Hepatocyte (in vitro differentiated cells): Measurements from ENCODE around the gene HS3ST1. TPM values are rescaled to one million over a fixed set of nuclear protein-coding genes. Genes with fewer than 3 reads are reported as not detected.

ENCODE experiments used
- DNase-seq: peaks from one replicate; pipeline ENCODE4 v3.0.0-alpha.2; 2016; ENCODE audit warnings: low spot score
- H2AFZ ChIP-seq: fragments of 200-600 bp; sonication (generic); 2 replicates; pipeline ENCODE4 v1.6.0; 2016; ENCODE audit warnings: antibody characterized with exemption, mild to moderate bottlenecking
- H3K27ac ChIP-seq: fragments of 200-600 bp; sonication (generic); 2 replicates; pipeline ENCODE4 v1.5.1; 2016; ENCODE audit warnings: mild to moderate bottlenecking
- H3K27me3 ChIP-seq: fragments of 200-600 bp; sonication (generic); 2 replicates; pipeline ENCODE4 v1.6.1; 2016
- H3K36me3 ChIP-seq: fragments of 200-600 bp; sonication (generic); replicated peaks from 2 replicates; pipeline ENCODE4 v1.5.1; 2016; ENCODE audit warnings: low read depth; ENCODE audit not compliant: insufficient read depth
- H3K4me1 ChIP-seq: fragments of 200-600 bp; sonication (generic); 2 replicates; pipeline ENCODE4 v1.5.1; 2016; ENCODE audit warnings: mild to moderate bottlenecking, moderate library complexity; ENCODE audit not compliant: insufficient read depth
- H3K4me2 ChIP-seq: fragments of 200-600 bp; sonication (generic); 2 replicates; pipeline ENCODE4 v1.6.0; 2016
- H3K4me3 ChIP-seq: fragments of 200-600 bp; sonication (generic); 2 replicates; pipeline ENCODE4 v1.5.1; 2016; ENCODE audit warnings: mild to moderate bottlenecking
- H3K79me2 ChIP-seq: fragments of 200-600 bp; sonication (generic); 2 replicates; pipeline ENCODE4 v1.6.0; 2017; ENCODE audit warnings: mild to moderate bottlenecking
- H3K9me2 ChIP-seq: fragments of 200-600 bp; sonication (generic); replicated peaks from 2 replicates; pipeline ENCODE4 v1.6.0; 2017; ENCODE audit warnings: mild to moderate bottlenecking; ENCODE audit not compliant: insufficient read depth
- H3K9me3 ChIP-seq: fragments of 200-600 bp; sonication (generic); 2 replicates; pipeline ENCODE4 v1.5.1; 2016; ENCODE audit warnings: low read depth, mild to moderate bottlenecking
- H4K20me1 ChIP-seq: fragments of 200-600 bp; sonication (generic); 2 replicates; pipeline ENCODE4 v1.6.0; 2016; ENCODE audit warnings: mild to moderate bottlenecking; ENCODE audit not compliant: insufficient read depth, poor library complexity, severe bottlenecking
- CTCF ChIP-seq: fragments of 200-600 bp; sonication (generic); IDR thresholded peaks from 2 replicates; pipeline ENCODE4 v1.5.1; 2016; ENCODE audit warnings: antibody characterized with exemption, mild to moderate bottlenecking; ENCODE audit not compliant: poor library complexity
- EZH2 ChIP-seq: fragments of 200-600 bp; sonication (generic); IDR thresholded peaks from 2 replicates; pipeline ENCODE4 v1.6.1; 2016; ENCODE audit warnings: antibody characterized with exemption, mild to moderate bottlenecking, borderline replicate concordance
- EZH2phosphoT487 ChIP-seq: fragments of 200-600 bp; sonication (generic); IDR thresholded peaks from one replicate; pipeline ENCODE4 v1.6.1; 2018; ENCODE audit warnings: antibody characterized with exemption, mild to moderate bottlenecking, low read depth, moderate library complexity; ENCODE audit not compliant: unreplicated experiment, severe bottlenecking
- WGBS: methylation state at CpG from one replicate; pipeline ENCODE4 v1.1.6; 2016; ENCODE audit warnings: low lambda C conversion rate; ENCODE audit errors: missing lambda C conversion rate; 5-methylcytosine and 5-hydroxymethylcytosine counted together
- polyA plus RNA-seq: library from polyadenylated mRNA; unstranded; fragments of >200 nt; fragmentation: Nextera tagmentation; extraction: Ambion mirVana; gene quantifications from 2 replicates; pipeline ENCODE4 v1.2.1, GENCODE V29; 2016
- total RNA-seq: library from RNA; depleted of rRNA; stranded (reverse); fragments of >200 nt; gene quantifications from 2 replicates; pipeline ENCODE4 v1.2.3, GENCODE V29; 2014

The HS3ST1 gene
- total and polyA plus RNA-seq, 2 experiments from 2014 or later, result 1.5 to 7.4 TPM

- no peaks in the 10 kb centered on the region for H3K4me1 ChIP-seq
- no peaks in the 10 kb centered on the region for H3K79me2 ChIP-seq
- H3K27ac ChIP-seq, result no peak overlapping the region
- H3K9me3 ChIP-seq, result no peaks in the 10 kb centered on the region
- H3K4me2 ChIP-seq, result no peak overlapping the region
- H2AFZ ChIP-seq, result no peak overlapping the region
- no peak for TF ChIP-seq EZH2phosphoT487
- TF ChIP-seq CTCF, result no peak
- DNase-seq, result peak; percentile 32
- H3K9me2 ChIP-seq, result no peaks in the 10 kb centered on the region
- no peaks in the 10 kb centered on the region for H3K36me3 ChIP-seq
- H4K20me1 ChIP-seq, result no peaks in the 10 kb centered on the region
- H3K4me3 ChIP-seq, result no peak overlapping the region
- H3K27me3 ChIP-seq, result no peaks in the 10 kb centered on the region
Measured at GRCh38 chr4:11446155-11446811, 17.6 kb upstream of the HS3ST1 start.

GRCh38 chr4:11441194-11441556 is 12.5 kb upstream of the HS3ST1 start:
- no peaks in the 10 kb centered on the region for H3K9me2 ChIP-seq
- no peaks in the 10 kb centered on the region for H4K20me1 ChIP-seq
- WGBS, result 89% methylated on average over 1 of the region's 1 CpG
- H3K79me2 ChIP-seq, result no peaks in the 10 kb centered on the region
- H3K27me3 ChIP-seq, result no peaks in the 10 kb centered on the region
- H2AFZ ChIP-seq, result no peak overlapping the region
- H3K27ac ChIP-seq, result no peak overlapping the region
- no peak for DNase-seq
- TF ChIP-seq EZH2phosphoT487 (no peak), EZH2 (no peak), CTCF (no peak)
- H3K9me3 ChIP-seq, result no peaks in the 10 kb centered on the region
- H3K4me2 ChIP-seq, result no peak overlapping the region
- no peak overlapping the region for H3K4me3 ChIP-seq
- no peaks in the 10 kb centered on the region for H3K36me3 ChIP-seq
- H3K4me1 ChIP-seq, result no peaks in the 10 kb centered on the region

GRCh38 chr4:11440481-11441193 is 11.9 kb upstream of the HS3ST1 start:
- Histone ChIP-seq H3K27ac (no peak overlapping the region), H3K4me1 (no peaks in the 10 kb centered on the region), H2AFZ (no peak overlapping the region), H3K79me2 (no peaks in the 10 kb centered on the region), H3K9me2 (no peaks in the 10 kb centered on the region), H3K4me2 (no peak overlapping the region), H3K36me3 (no peaks in the 10 kb centered on the region), H3K27me3 (no peaks in the 10 kb centered on the region), H3K4me3 (no peak overlapping the region), H3K9me3 (no peaks in the 10 kb centered on the region), H4K20me1 (no peaks in the 10 kb centered on the region)
- DNase-seq, result no peak
- 87% methylated on average over 4 of the region's 4 CpGs for WGBS
- TF ChIP-seq EZH2phosphoT487 (no peak), CTCF (no peak), EZH2 (no peak)
